ENCODE results near the gene CBS.
A peak's percentile ranks its signal among the peaks of the same experiment; 100 is the strongest.

The CBS gene

GRCh38 chr21:43034826-43035225 lies 40.8 kb downstream of the CBS start:
- no peak overlapping the region for H3K4me3 ChIP-seq (ENCODE audit: low read depth, low read length)
- no peak for DNase-seq (ENCODE audit: low read depth)
- TF ChIP-seq CTCF (conservative IDR thresholded peaks at IDR 0.05; ENCODE audit: low read depth, low read length), result no peak

- DNase-seq (ENCODE audit: low read depth), result no peak
- no peak overlapping the region for H3K4me3 ChIP-seq (ENCODE audit: low read depth, low read length)
- no peak for TF ChIP-seq CTCF (conservative IDR thresholded peaks at IDR 0.05; ENCODE audit: low read depth, low read length)
Observed at GRCh38 chr21:43034101-43034500, 41.5 kb downstream of the CBS start.

GRCh38 chr21:43031121-43031619 lies 44.5 kb downstream of the CBS start:
- no peak overlapping the region for H3K4me3 ChIP-seq (ENCODE audit: low read depth, low read length)
- no peak for DNase-seq (ENCODE audit: low read depth)
- no peak for TF ChIP-seq CTCF (conservative IDR thresholded peaks at IDR 0.05; ENCODE audit: low read depth, low read length)

GRCh38 chr21:43029785-43030184 lies 45.9 kb downstream of the CBS start:
- no peak overlapping the region for H3K4me3 ChIP-seq (ENCODE audit: low read depth, low read length)
- no peak for TF ChIP-seq CTCF (conservative IDR thresholded peaks at IDR 0.05; ENCODE audit: low read depth, low read length)
- DNase-seq (ENCODE audit: low read depth), result no peak

GRCh38 chr21:43027846-43028731 lies 47.5 kb downstream of the CBS start:
- H3K4me3 ChIP-seq (ENCODE audit: low read depth, low read length), result no peak overlapping the region
- DNase-seq (ENCODE audit: low read depth), result no peak
- TF ChIP-seq CTCF (conservative IDR thresholded peaks at IDR 0.05; ENCODE audit: low read depth, low read length), result no peak

GRCh38 chr21:43025636-43026180 lies 49.9 kb downstream of the CBS start:
- TF ChIP-seq CTCF (conservative IDR thresholded peaks at IDR 0.05; ENCODE audit: low read depth, low read length), result no peak
- DNase-seq (ENCODE audit: low read depth), result peak; percentile 93
- no peak overlapping the region for H3K4me3 ChIP-seq (ENCODE audit: low read depth, low read length)

All from choroid plexus epithelial cell (primary cell).